SU-DHL-6 (cell line): ENCODE results near the gene TNS3.

Source experiments
- EZH2phosphoT487 ChIP-seq: fragments of 200-600 bp; sonication (generic), shearing (Covaris generic); conservative IDR thresholded peaks from 2 replicates; pipeline ENCODE4 v1.6.1; 2018; ENCODE audit warnings: mild to moderate bottlenecking, antibody characterized with exemption, low read length, moderate library complexity, mixed read lengths
- TF ChIP-seq, protein P1 (sequence below): fragments of 200-600 bp; sonication (generic); IDR thresholded peaks from one replicate; pipeline ENCODE4 v1.5.1; 2017; ENCODE audit warnings: antibody characterized with exemption, mild to moderate bottlenecking, low read length, moderate library complexity; ENCODE audit not compliant: insufficient read depth, poor library complexity, severe bottlenecking

DNA sequence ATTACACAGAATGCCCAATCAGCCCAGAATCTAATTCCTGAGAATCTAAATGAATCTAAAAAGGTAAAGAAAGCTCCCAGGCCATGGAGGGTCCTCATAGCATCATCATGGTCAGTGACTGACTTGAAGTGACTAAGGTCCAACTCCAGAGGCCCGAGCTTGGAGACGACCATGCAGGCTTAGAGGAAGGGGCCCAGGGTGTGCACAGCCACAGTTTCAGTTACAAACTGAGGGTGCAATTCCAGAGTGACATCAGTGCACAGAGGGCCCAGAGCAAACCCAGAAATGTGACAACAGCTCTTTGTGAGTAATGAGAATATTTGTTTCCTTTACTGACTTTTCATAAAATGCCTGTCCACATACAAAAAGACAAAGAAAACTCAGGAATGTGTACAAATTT, 170.0 kb downstream of the TNS3 start:
- TF ChIP-seq, protein P1, sequence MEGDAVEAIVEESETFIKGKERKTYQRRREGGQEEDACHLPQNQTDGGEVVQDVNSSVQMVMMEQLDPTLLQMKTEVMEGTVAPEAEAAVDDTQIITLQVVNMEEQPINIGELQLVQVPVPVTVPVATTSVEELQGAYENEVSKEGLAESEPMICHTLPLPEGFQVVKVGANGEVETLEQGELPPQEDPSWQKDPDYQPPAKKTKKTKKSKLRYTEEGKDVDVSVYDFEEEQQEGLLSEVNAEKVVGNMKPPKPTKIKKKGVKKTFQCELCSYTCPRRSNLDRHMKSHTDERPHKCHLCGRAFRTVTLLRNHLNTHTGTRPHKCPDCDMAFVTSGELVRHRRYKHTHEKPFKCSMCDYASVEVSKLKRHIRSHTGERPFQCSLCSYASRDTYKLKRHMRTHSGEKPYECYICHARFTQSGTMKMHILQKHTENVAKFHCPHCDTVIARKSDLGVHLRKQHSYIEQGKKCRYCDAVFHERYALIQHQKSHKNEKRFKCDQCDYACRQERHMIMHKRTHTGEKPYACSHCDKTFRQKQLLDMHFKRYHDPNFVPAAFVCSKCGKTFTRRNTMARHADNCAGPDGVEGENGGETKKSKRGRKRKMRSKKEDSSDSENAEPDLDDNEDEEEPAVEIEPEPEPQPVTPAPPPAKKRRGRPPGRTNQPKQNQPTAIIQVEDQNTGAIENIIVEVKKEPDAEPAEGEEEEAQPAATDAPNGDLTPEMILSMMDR = no peak
- no peak for TF ChIP-seq EZH2phosphoT487
